ENCODE results near the gene FARS2.

FARS2 gene

GRCh38 chr6:5512422-5512821, 251.1 kb downstream of the FARS2 start:
- no peak for DNase-seq

GRCh38 chr6:5513408-5513807, 252.1 kb downstream of the FARS2 start:
- no peak for DNase-seq

- no peak for DNase-seq
These were observed 253.0 kb downstream of the FARS2 start for GRCh38 chr6:5514353-5514752.

- DNase-seq = no peak
These were observed 253.9 kb downstream of the FARS2 start for GRCh38 chr6:5515200-5515599.

GRCh38 chr6:5516036-5516435, 254.7 kb downstream of the FARS2 start:
- DNase-seq = no peak

- DNase-seq = peak; percentile 17
These were observed 256.5 kb downstream of the FARS2 start for GRCh38 chr6:5517796-5518195.

- DNase-seq = peak; percentile 7
These were observed 257.7 kb downstream of the FARS2 start for GRCh38 chr6:5518936-5519491.

GRCh38 chr6:5520796-5521195, 259.5 kb downstream of the FARS2 start:
- DNase-seq = no peak

GRCh38 chr6:5521322-5521721, 260.0 kb downstream of the FARS2 start:
- no peak for DNase-seq

GRCh38 chr6:5522147-5522546, 260.8 kb downstream of the FARS2 start:
- peak; percentile 28 for DNase-seq

- DNase-seq = peak; percentile 33
These were observed 262.8 kb downstream of the FARS2 start for GRCh38 chr6:5524110-5524509.

- DNase-seq = peak; percentile 29
These were observed 263.9 kb downstream of the FARS2 start for GRCh38 chr6:5525209-5525608.

GRCh38 chr6:5529015-5529414, 267.7 kb downstream of the FARS2 start:
- no peak for DNase-seq

- DNase-seq = no peak
These were observed 268.4 kb downstream of the FARS2 start for GRCh38 chr6:5529733-5530132.

GRCh38 chr6:5531161-5531560, 269.8 kb downstream of the FARS2 start:
- DNase-seq = no peak

- peak; percentile 42 for DNase-seq
These were observed 270.6 kb downstream of the FARS2 start for GRCh38 chr6:5531853-5532375.

- no peak for DNase-seq
These were observed 271.6 kb downstream of the FARS2 start for GRCh38 chr6:5532941-5533340.

- DNase-seq = no peak
These were observed 273.3 kb downstream of the FARS2 start for GRCh38 chr6:5534643-5535042.

- no peak for DNase-seq
These were observed 275.3 kb downstream of the FARS2 start for GRCh38 chr6:5536644-5537043.

- DNase-seq = no peak
These were observed 275.8 kb downstream of the FARS2 start for GRCh38 chr6:5537132-5537531.

- no peak for DNase-seq
These were observed 276.7 kb downstream of the FARS2 start for GRCh38 chr6:5537967-5538366.

- DNase-seq = no peak
These were observed 279.1 kb downstream of the FARS2 start for GRCh38 chr6:5540370-5540769.

GRCh38 chr6:5541025-5541424, 279.7 kb downstream of the FARS2 start:
- DNase-seq = no peak

- DNase-seq = no peak
These were observed 280.6 kb downstream of the FARS2 start for GRCh38 chr6:5541751-5542432.

- no peak for DNase-seq
These were observed 286.2 kb downstream of the FARS2 start for GRCh38 chr6:5547556-5547955.
